ENCODE measurements around the gene MLN. TPM values are rescaled to one million over a fixed set of nuclear protein-coding genes. Genes with fewer than 3 reads are reported as not detected.

MLN gene
- total and polyA plus RNA-seq, 12 donors = not detected

GRCh38 chr6:33794910-33795623 is 8.7 kb downstream of the MLN start:
- 42 to 55% methylated on average over 14 of the region's 14 CpGs for WGBS, 2 donors
- intact Hi-C loops (cut with DNase I) = no loop called here
- Histone ChIP-seq H3K27ac (no peak overlapping the region), H3K27me3 (peaks cover 0 to 48% (median 9%) of the 10 kb centered on the region in 7 donors), H3K4me3 (no peak overlapping the region), H3K9me3 (no peaks in the 10 kb centered on the region), H3K36me3 (no peaks in the 10 kb centered on the region), H3K4me1 (no peaks in the 10 kb centered on the region)
- TF ChIP-seq, protein P1, sequence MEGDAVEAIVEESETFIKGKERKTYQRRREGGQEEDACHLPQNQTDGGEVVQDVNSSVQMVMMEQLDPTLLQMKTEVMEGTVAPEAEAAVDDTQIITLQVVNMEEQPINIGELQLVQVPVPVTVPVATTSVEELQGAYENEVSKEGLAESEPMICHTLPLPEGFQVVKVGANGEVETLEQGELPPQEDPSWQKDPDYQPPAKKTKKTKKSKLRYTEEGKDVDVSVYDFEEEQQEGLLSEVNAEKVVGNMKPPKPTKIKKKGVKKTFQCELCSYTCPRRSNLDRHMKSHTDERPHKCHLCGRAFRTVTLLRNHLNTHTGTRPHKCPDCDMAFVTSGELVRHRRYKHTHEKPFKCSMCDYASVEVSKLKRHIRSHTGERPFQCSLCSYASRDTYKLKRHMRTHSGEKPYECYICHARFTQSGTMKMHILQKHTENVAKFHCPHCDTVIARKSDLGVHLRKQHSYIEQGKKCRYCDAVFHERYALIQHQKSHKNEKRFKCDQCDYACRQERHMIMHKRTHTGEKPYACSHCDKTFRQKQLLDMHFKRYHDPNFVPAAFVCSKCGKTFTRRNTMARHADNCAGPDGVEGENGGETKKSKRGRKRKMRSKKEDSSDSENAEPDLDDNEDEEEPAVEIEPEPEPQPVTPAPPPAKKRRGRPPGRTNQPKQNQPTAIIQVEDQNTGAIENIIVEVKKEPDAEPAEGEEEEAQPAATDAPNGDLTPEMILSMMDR (IDR thresholded peaks at IDR 0.05) = no peak
- peak in 1 of 8 donors; percentile 16 for ATAC-seq
- DNase-seq = no peak

- Histone ChIP-seq H3K27me3 (peaks cover 0 to 35% (median 8%) of the 10 kb centered on the region in 7 donors), H3K9me3 (no peaks in the 10 kb centered on the region), H3K4me1 (peaks cover 0 to 8% (median 4%) of the 10 kb centered on the region in 9 donors), H3K36me3 (no peaks in the 10 kb centered on the region), H3K27ac (no peak overlapping the region), H3K4me3 (no peak overlapping the region)
- TF ChIP-seq, protein P1 (IDR thresholded peaks at IDR 0.05) = no peak
- WGBS, 2 donors = 62 to 66% methylated on average over 10 of the region's 10 CpGs
- intact Hi-C loops (cut with DNase I) = no loop called here
- ATAC-seq (no peak), DNase-seq (no peak)
Observed at GRCh38 chr6:33792981-33793380, 10.8 kb downstream of the MLN start.

- 71 to 74% methylated on average over 7 of the region's 7 CpGs for WGBS, 2 donors
- H3K4me3 ChIP-seq = no peak overlapping the region
- H3K4me1 ChIP-seq = peaks cover 3 to 22% (median 18%) of the 10 kb centered on the region in 9 donors
- no peak overlapping the region for H3K27ac ChIP-seq
- intact Hi-C loops (cut with DNase I) = no loop called here
- no peaks in the 10 kb centered on the region for H3K9me3 ChIP-seq
- TF ChIP-seq, protein P1 (IDR thresholded peaks at IDR 0.05) = no peak
- H3K27me3 ChIP-seq = peaks cover 0 to 27% (median 6%) of the 10 kb centered on the region in 7 donors
- DNase-seq (no peak), ATAC-seq (no peak)
- peaks cover 0 to 6% (median 0%) of the 10 kb centered on the region in 9 donors for H3K36me3 ChIP-seq
Observed at GRCh38 chr6:33791620-33792019, 12.2 kb downstream of the MLN start.

DNA sequence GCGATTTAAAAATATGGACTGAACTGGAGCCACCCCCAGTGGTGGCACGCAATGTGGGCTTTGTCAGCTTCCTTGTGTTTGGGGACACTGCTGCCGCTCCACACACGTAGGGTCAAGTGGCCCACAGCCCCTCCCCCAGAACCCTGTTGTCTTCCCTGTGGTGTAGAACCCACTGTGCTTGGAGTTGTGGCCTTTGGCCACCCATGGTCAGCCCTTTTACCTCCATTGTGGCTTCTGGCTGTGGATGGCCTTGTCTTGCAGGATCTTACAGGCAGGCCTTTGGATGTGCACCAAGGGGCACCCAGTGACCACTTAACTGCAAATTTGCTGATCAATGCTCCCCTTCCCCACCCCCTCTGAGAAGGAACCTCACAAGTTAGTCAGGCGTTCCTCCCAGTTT is 12.9 kb downstream of the MLN start:
- 93 to 97% methylated on average over 5 of the region's 5 CpGs for WGBS, 2 donors
- H3K27ac ChIP-seq = no peak overlapping the region
- H3K27me3 ChIP-seq = peaks cover 0 to 20% (median 0%) of the 10 kb centered on the region in 7 donors
- H3K9me3 ChIP-seq = no peaks in the 10 kb centered on the region
- intact Hi-C loops (cut with DNase I) = no loop called here
- H3K4me3 ChIP-seq = no peak overlapping the region
- peaks cover 7 to 29% (median 25%) of the 10 kb centered on the region in 9 donors for H3K4me1 ChIP-seq
- TF ChIP-seq, protein P1 (IDR thresholded peaks at IDR 0.05) = no peak
- ATAC-seq (no peak), DNase-seq (no peak)
- peaks cover 0 to 12% (median 3%) of the 10 kb centered on the region in 9 donors for H3K36me3 ChIP-seq
